Left renal cortex interstitium (tissue), 4 donors: ENCODE data around the gene CPNE9. TPM values are rescaled to one million over a fixed set of nuclear protein-coding genes. Genes with fewer than 3 reads are reported as not detected.

Experiments
- DNase-seq, 4 donors: peaks; one replicate each; pipeline ENCODE4 v3.0.0-alpha.2; 2013; ENCODE audit warnings: low read depth in 4 of 4, low spot score in 2 of 4, missing footprints in 1 of 4
- polyA plus RNA-seq, 4 donors: library from polyadenylated mRNA; unstranded; fragments of 120-200 nt; gene quantifications; one replicate each; pipeline ENCODE4 v1.2.1, GENCODE V29; 2013; ENCODE audit not compliant: insufficient read length in 4 of 4

CPNE9 gene
- under 1 TPM in 2 of 4 donors, not detected in 2; 0.14 to 0.30 TPM for polyA plus RNA-seq

GRCh38 chr3:9703736-9704346, at the start of gene CPNE9:
Gene CPNE9, plus strand, starts transcription at chr3:9703833. Its CDS starts 164 bp downstream, at chr3:9703997.
- DNase-seq: no peak

GRCh38 chr3:9659849-9660248, 43.8 kb upstream of the CPNE9 start:
- DNase-seq: no peak

GRCh38 chr3:9660972-9661371, 42.7 kb upstream of the CPNE9 start:
- no peak for DNase-seq

- DNase-seq: no peak
These were observed 39.4 kb upstream of the CPNE9 start for GRCh38 chr3:9664119-9664751.

- no peak for DNase-seq
These were observed 36.8 kb upstream of the CPNE9 start for GRCh38 chr3:9666704-9667445.

- no peak for DNase-seq
These were observed 34.4 kb upstream of the CPNE9 start for GRCh38 chr3:9669277-9669676.

- DNase-seq: no peak
These were observed 33.8 kb upstream of the CPNE9 start for GRCh38 chr3:9669720-9670432.

GRCh38 chr3:9673082-9673481, 30.6 kb upstream of the CPNE9 start:
- DNase-seq: no peak

- DNase-seq: no peak
These were observed 29.9 kb upstream of the CPNE9 start for GRCh38 chr3:9673752-9674151.

GRCh38 chr3:9675736-9676290, 27.8 kb upstream of the CPNE9 start:
- DNase-seq: no peak

GRCh38 chr3:9676785-9677184, 26.8 kb upstream of the CPNE9 start:
- DNase-seq: no peak

GRCh38 chr3:9678493-9678892, 25.1 kb upstream of the CPNE9 start:
- DNase-seq: no peak

GRCh38 chr3:9679476-9680080, 24.1 kb upstream of the CPNE9 start:
- no peak for DNase-seq

- no peak for DNase-seq
These were observed 22.5 kb upstream of the CPNE9 start for GRCh38 chr3:9681011-9681722.

GRCh38 chr3:9681723-9682081, 21.9 kb upstream of the CPNE9 start:
- DNase-seq: no peak

GRCh38 chr3:9682096-9682495, 21.5 kb upstream of the CPNE9 start:
- no peak for DNase-seq

GRCh38 chr3:9683426-9683825, 20.2 kb upstream of the CPNE9 start:
- DNase-seq: no peak

- DNase-seq: no peak
These were observed 18.2 kb upstream of the CPNE9 start for GRCh38 chr3:9685216-9686049.

GRCh38 chr3:9686050-9686550, 17.5 kb upstream of the CPNE9 start:
- no peak for DNase-seq
